Mesothelial cell of epicardium (in vitro differentiated cells): ENCODE data around the gene GABRD. TPM values are rescaled to one million over a fixed set of nuclear protein-coding genes. Genes with fewer than 3 reads are reported as not detected.

Experiments
- DNase-seq, 2 experiments: peaks; one replicate each; pipeline ENCODE4 v3.0.0; 2021; ENCODE audit warnings: low spot score in 2 of 2; ENCODE audit not compliant: unreplicated experiment in 2 of 2
- H3K27ac Mint-ChIP-seq: 2 replicates; pipeline ENCODE4 v1.8.0; 2021; ENCODE audit warnings: mixed read lengths
- H3K27me3 Mint-ChIP-seq: 2 replicates; pipeline ENCODE4 v1.8.0; 2021; ENCODE audit warnings: low read depth, mixed read lengths
- H3K36me3 Mint-ChIP-seq: 2 replicates; pipeline ENCODE4 v1.8.0; 2021; ENCODE audit warnings: mixed read lengths
- H3K4me1 Mint-ChIP-seq: 2 replicates; pipeline ENCODE4 v1.8.0; 2021; ENCODE audit warnings: mixed read lengths
- H3K4me3 Mint-ChIP-seq: 2 replicates; pipeline ENCODE4 v1.8.0; 2021; ENCODE audit warnings: mild to moderate bottlenecking, moderate library complexity, mixed read lengths
- H3K9me3 Mint-ChIP-seq: 2 replicates; pipeline ENCODE4 v1.8.0; 2021; ENCODE audit warnings: mixed read lengths
- CTCF ChIP-seq: fragments of 200-600 bp; sonication (generic); IDR thresholded peaks from one replicate; pipeline ENCODE4 v1.5.0; 2021; ENCODE audit warnings: antibody characterized with exemption; ENCODE audit not compliant: unreplicated experiment
- total RNA-seq: library from RNA; stranded (reverse); gene quantifications from 3 replicates; pipeline ENCODE4 v1.2.1, GENCODE V29; 2021

GABRD gene
- total RNA-seq, 1 donor from 2014 or later = 0.09 TPM

GRCh38 chr1:2070016-2070415, 50.9 kb downstream of the GABRD start:
- Mint-ChIP-seq H3K36me3 (peaks cover 21% of the 10 kb centered on the region), H3K27ac (no peak overlapping the region), H3K27me3 (no peaks in the 10 kb centered on the region), H3K4me3 (no peak overlapping the region), H3K4me1 (peaks cover 8% of the 10 kb centered on the region), H3K9me3 (peaks cover 16% of the 10 kb centered on the region)
- DNase-seq = no peak
- no peak for TF ChIP-seq CTCF

DNA sequence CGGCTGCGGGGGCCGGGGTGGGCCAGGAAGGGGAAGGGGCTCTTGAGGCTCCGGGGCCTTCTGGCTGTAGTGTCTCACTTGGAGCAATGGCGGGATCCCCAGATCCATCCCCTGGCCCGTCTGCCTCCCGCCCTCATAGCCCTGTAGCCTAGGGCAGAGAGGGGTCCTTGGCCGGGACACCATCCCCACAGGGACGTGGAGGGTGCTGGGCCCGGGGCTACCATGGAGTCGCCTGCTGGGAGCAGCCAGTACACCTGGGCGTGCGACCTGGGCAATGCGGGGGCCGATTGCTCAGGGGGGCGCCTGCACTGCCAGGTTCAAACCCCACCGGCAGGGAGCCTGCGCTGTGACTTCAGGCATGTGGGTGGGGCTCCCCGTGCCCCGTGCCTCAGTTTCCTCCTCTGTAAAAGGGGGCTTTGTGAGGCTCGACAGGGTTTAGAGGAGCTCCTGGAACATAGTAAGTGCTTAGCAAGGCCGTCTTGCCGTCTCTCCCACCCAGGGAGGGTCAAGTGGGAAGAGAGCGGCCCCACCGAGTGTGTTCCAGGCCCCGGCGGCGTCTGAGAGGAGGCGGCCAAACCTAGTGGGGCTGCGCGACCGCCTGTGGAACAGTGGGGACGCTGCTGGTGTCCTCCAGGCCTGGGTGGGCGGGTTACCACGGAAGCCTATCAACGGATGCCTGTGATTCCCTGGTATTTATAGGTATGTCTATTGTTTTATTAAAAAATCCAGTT, 51.8 kb downstream of the GABRD start:
- no peak for DNase-seq
- peaks cover 8% of the 10 kb centered on the region for H3K4me1 Mint-ChIP-seq
- H3K27ac Mint-ChIP-seq = no peak overlapping the region
- H3K4me3 Mint-ChIP-seq = no peak overlapping the region
- TF ChIP-seq CTCF = no peak
- H3K36me3 Mint-ChIP-seq = peaks cover 15% of the 10 kb centered on the region
- no peaks in the 10 kb centered on the region for H3K27me3 Mint-ChIP-seq
- H3K9me3 Mint-ChIP-seq = peaks cover 9% of the 10 kb centered on the region

- peaks cover 3% of the 10 kb centered on the region for H3K9me3 Mint-ChIP-seq
- no peak for DNase-seq
- H3K4me3 Mint-ChIP-seq = no peak overlapping the region
- peaks cover 11% of the 10 kb centered on the region for H3K36me3 Mint-ChIP-seq
- H3K27ac Mint-ChIP-seq = peak overlapping the region; percentile 39
- no peak for TF ChIP-seq CTCF
- H3K27me3 Mint-ChIP-seq = no peaks in the 10 kb centered on the region
- peaks cover 8% of the 10 kb centered on the region for H3K4me1 Mint-ChIP-seq
These were observed 53.1 kb downstream of the GABRD start for GRCh38 chr1:2072109-2072806.

- H3K9me3 Mint-ChIP-seq = peaks cover 9% of the 10 kb centered on the region
- H3K27me3 Mint-ChIP-seq = no peaks in the 10 kb centered on the region
- H3K27ac Mint-ChIP-seq = no peak overlapping the region
- H3K4me3 Mint-ChIP-seq = no peak overlapping the region
- peaks cover 17% of the 10 kb centered on the region for H3K36me3 Mint-ChIP-seq
- peaks cover 8% of the 10 kb centered on the region for H3K4me1 Mint-ChIP-seq
- DNase-seq = no peak
- TF ChIP-seq CTCF = no peak
These were observed 53.7 kb downstream of the GABRD start for GRCh38 chr1:2072891-2073290.

- Mint-ChIP-seq H3K27ac (no peak overlapping the region), H3K4me1 (peaks cover 8% of the 10 kb centered on the region), H3K27me3 (no peaks in the 10 kb centered on the region), H3K4me3 (no peak overlapping the region), H3K9me3 (peaks cover 16% of the 10 kb centered on the region), H3K36me3 (peaks cover 24% of the 10 kb centered on the region)
- no peak for TF ChIP-seq CTCF
- DNase-seq = no peak
These were observed 54.5 kb downstream of the GABRD start for GRCh38 chr1:2073382-2074230.
